GDM1 (cell line): Measurements from ENCODE around the gene RPL35A.
"Not testable (repeated sequence)": the region's sequence is repeated elsewhere in the genome, so short reads cannot be mapped to it uniquely, and the experiment has no call there.

Source experiments
- DNase-seq: peaks from one replicate; lab custom pipeline; 2025; lab: John Stamatoyannopoulos, UW

RPL35A gene

DNA sequence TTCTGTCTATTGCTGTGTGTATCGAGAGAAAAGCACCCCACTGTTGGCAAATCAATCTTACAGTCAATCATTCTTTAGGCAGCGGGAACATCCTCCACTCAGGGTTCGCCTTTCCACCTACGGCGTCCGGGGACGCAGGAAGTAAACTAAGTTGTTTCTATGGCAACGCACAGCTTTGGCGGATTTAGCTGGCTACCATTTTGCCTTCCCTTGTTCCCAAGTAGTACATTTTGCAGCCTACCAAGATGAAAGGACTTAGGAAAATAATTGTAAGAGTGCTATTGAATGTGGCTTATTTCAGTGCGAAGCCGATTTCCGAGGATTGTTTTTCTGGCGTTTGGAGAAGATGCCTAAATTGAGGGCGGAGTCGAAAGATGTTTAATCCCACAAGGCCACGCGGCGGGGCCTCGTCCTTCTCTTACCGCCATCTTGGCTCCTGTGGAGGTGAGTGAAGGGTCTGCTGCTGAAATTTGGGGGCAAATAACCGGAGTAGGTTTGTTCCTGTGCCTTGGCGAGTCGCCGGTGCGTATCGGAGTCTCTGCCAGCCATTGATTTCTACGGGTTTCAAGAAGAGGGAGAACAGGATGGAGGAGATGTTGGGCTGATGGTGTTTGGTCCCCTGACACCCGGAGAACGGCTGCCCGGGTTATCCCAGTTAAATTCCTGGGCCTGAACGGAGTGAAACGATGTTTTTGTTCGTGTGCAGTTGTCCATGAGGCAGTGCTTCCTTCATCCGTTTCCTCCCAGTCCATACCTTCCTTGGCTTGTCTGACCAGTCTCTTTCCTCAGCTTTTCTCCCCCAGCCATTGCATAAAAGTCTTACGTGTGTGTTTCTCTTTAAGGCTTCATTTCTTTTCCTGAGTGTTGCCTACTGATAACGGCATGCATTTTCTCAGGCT, at the start of gene RPL35A:
Gene RPL35A, plus strand, starts transcription at position 413 of the 899 bp plus-strand sequence. CDS start 778 bp downstream, outside the sequence.
- peak; percentile 92 for DNase-seq

DNA sequence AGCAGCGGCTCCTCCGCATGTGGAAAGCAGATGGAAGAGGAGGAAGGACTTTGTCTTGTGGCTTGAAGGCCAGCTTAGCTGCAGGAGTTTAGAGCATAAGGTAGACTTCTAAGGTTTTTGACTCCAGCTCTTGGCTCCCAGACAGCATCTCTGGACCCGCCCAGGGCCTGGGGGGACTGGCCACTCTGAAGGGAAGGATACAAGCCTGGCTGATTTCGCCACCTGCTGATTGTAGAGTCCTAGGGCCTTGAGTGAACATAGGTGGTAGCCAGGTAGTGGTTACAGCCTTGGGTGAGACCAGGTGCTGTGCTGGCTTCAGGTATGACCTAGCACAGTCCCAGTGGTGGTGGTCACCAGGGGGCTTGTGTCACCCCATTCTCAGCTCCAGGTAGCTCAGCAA, 48.4 kb upstream of the RPL35A start:
- DNase-seq = no peak

DNA sequence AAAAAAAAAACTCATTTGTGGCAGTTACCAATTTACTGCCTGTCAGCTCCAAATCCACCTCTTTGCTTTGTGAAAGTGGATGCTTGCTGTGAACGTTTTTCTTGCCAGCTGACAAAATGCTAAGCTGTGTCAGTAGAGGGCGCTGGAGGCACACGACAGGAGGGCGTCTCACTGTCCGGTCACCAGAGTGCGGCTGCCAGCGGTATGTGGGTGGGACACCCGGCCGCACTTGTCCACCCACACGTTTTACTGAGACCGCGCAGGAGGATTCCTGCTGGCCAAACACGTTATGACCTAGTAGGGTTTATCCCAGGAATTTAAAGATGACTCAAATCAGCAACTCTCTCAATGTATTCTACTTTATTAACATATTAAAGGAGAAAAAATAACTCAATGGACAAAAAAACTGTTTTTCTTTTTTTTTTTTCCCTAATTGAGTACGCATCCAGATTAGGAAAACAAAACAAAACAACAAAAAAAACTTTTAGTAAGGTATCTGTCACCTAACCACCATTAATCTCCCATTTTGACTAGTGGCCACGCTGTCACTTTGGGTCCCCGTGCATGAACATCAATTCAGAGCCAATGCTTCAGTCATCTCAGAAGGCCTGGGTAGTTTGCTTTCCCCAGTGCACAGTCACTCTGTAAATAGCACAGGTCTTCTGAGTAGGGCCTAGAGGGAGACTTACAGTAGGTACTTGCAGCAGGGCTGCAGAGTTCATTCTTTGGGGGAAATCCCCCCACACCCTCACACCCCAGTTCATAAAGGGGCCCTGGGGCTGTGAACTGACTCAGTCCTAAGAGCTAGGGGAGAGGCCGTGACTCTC, 43.8 kb upstream of the RPL35A start:
- DNase-seq = peak; percentile 40

DNA sequence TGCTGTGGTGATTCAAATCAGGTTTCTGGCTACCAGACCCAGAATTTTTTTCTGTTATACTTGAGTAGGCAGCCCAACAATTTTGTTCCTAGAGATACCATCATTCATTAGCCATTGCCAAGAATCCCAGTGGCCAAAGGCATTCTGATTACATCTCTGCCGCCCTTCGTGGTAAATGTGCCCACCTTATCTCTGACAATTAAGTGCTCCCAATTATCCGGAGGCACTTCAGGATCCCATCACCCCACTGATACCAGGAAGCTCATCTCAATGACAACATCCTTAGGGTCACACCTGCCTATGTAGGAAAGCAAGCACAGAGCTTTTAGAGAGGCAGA, 43.2 kb upstream of the RPL35A start:
- no peak for DNase-seq

DNA sequence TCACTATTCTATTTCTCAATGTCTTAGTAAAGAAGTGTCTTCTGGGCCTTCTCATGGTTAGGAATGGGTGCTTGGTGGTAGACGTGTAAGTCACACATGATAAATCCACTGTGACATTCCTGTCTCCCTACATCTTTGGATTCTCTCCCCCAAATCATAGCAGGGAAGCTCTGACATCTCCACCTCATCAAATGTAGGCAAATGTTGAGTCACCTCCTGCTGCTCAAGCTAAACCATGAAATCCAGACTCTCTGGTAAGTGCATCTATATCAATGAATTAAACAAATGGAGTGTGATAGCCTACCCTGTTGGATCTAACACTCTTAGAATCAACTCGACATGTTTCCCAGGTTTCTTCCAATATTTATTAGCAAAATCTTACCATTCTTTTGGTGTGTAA, 42.8 kb upstream of the RPL35A start:
- DNase-seq = no peak

DNA sequence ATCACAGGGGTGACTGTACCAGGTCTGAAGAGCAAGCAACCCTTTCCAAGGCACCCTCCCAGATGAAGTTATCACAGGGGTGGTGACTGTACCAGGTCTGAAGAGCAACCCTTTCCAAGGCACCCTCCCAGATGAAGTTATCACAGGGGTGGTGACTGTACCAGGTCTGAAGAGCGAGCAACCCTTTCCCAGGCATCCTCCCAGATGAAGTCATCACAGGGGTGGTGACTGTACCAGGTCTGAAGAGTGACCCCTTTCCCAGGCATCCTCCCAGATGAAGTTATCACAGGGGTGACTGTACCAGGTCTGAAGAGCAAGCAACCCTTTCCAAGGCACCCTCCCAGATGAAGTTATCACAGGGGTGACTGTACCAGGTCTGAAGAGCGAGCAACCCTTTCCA, 41.4 kb upstream of the RPL35A start:
- DNase-seq = not testable (repeated sequence)

DNA sequence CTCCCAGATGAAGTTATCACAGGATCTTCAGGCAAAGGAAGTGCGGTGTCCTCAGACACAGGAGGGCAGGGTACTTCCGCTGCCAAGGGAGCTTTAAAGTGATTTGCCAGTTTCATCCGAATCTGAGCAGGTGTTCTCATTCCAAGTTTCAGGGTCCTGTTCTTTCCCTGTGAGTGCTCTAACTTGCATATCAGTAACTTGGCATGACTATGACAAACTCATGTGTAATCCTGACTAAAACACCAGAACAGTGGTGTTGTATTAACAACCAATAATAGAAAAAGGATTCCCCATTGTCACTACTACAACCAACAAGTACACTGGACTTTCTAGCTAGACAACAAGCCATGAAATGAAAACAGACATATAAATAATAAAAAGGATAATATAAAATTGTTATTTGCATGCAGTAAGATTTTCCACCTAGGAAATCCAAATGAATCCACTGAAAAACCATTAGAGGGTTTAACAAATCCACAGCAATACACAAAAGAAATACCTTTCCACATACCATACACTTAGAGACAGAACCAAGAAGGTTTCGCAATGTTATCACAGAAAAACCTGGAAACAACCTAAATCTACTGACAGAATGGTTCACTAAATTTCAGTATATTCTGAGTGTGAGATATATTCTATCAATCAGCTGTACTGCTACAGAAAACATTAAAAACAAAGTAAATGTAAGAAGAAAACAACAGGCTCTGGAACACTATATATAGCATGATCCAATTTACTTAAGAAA, 40.9 kb upstream of the RPL35A start:
- no peak for DNase-seq

DNA sequence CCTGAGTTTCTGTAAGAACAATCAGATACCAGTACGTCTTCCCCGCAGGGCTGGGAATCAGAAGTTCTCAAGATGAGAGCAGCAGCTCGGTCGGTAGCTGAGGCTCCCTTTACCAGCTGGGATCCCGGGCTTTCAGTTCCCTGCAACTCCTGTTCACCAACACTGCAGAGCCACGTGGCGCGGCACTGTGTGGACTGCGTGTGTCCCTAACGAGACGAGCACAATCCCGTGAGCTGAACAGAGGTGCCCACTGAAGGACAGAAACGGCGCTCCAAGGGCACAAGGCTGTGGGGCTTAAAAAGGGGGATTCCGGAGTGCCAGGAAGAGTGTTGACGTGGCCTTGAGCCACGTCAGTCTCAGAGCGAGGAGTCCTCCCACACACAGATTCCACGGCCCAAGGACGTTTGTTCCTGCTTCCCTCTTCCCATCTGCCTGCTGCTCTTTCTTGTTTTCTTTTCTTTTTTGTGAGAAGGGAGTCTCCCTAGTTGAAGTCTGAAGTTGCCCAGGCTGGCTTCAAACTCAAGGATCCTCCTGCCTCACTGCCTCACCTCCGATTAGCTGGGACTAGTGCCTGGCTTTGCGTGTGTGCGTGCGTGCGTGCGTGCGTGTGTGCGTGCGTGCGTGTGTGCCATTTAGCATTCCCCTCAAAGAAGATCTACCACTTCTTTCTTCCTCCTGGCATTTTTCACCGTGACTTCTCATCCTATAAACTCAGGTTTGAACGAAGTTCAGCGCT, 37.1 kb upstream of the RPL35A start:
- no peak for DNase-seq

DNA sequence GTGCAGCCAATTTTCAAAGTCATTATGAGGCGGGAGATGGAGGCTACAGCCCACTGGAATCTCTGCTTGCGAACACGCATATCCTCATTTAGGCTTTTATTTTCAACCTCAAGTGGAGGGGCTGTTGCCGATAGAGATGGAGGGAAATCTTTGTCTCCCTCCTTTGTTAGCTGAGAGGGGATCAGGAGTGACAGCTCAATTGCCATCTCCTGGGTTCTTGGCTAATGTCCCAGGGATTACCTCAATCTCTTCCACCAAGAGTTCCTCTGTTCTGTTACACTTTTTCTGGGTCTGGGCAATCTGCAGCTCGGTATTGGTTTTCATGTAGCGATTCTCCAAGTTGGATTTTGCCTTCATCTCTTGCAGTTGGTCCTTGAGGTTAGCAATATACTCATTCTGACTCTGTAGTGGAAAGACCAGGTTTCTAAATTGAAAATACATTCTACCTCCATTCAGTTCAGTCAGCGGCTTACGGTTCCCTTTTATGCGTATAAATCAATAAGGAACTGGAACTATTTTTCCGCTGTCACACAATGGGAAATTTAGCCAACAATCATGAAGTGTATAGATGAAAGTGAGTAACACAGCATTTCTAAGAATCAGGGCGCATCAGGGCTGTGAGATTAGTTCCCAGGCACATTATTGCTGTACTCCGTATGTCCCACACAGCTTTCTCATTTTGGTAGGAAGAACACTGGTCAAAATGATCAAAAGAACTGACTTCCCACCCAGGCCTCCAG, 36.2 kb upstream of the RPL35A start:
- no peak for DNase-seq

DNA sequence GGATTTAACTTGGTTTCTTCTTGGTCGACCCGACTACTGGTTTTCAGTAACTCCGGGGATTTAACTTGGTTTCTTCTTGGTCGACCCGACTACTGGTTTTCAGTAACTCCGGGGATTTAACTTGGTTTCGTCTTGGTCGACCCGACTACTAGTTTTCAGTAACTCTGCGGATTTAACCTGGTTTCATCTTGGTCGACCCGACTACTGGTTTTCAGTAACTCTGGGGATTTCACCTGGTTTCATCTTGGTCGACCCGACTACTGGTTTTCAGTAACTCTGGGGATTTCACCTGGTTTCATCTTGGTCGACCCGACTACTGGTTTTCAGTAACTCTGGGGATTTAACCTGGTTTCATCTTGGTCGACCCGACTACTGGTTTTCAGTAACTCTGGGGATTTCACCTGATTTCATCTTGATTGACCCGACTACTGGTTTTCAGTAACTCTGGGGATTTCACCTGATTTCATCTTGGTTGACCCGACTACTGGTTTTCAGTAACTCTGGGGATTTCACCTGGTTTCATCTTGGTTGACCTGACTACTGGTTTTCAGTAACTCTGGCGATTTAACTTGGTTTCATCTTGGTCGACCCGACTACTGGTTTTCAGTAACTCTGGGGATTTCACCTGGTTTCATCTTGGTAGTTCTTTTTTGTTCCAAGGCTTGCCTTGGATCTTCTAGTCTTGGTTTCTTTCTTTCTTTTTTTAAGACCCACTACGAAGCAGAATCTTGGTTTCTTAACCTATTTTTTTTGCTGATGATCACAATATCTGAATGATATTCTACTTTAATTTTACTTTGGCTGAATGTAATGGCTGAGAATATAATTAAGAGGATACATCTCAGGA, 28.3 kb upstream of the RPL35A start:
- DNase-seq = not testable (repeated sequence)

DNA sequence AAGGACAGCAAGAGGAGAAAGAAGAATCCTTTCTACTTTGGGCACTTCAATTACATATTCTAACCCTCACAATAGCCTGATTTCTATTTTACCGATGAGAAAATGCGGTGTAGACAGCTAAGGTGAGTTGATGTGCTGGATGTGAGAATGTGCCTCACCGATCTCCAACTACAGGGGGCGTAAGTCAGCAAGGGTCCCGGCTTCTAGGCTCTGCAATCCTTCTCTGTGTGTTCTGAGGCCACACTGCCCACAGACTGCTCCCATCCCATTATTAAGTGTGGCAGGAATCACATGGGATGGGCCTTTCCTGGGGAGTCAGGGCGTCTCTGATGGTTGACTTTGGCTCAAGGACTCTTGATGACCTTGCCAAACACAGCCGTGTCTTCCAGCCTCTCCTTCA, 23.6 kb upstream of the RPL35A start:
- no peak for DNase-seq

DNA sequence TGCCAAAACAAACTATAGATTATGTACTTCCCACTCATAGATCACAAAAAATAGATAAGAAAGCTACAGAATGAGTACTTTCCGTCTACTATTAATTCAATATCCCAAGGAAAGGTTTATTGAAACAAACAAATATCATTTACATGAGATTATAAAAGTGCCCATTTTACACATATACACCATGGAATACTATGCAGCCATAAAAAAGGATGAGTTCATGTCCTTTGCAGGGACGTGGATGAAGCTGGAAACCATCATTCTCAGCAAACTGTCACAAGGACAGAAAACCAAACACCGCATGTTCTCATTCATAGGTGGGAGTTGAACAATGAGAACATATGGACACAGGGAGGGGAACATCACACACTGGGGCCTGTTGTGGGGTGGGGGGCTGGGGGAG, 22.4 kb upstream of the RPL35A start:
- DNase-seq = not testable (repeated sequence)

DNA sequence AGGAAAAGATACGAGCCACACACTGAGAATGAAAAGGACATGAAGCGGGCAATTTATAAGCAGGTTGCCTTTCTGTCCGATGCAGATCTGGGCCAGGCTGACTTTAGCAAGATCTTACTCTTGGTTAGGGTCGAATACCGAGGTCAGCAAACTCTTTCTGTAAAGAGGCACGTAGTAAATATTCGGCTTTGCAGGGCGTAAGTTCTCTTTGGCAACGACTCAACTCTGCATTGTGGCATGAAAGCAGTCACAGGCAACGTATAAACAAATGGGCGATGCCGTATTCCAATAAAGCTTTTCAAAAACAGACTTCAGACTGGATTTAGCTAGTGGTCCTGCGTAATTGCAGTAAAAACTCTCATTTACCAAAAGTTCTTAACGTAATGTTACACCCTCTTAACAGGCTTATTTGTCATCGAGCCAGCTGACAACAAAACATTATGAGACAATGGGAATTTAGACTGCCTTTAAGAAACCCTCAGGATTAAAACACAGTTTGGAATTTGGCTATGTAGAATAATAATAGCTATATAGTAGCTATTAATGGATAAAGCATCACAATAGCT, 13.1 kb upstream of the RPL35A start:
- no peak for DNase-seq

DNA sequence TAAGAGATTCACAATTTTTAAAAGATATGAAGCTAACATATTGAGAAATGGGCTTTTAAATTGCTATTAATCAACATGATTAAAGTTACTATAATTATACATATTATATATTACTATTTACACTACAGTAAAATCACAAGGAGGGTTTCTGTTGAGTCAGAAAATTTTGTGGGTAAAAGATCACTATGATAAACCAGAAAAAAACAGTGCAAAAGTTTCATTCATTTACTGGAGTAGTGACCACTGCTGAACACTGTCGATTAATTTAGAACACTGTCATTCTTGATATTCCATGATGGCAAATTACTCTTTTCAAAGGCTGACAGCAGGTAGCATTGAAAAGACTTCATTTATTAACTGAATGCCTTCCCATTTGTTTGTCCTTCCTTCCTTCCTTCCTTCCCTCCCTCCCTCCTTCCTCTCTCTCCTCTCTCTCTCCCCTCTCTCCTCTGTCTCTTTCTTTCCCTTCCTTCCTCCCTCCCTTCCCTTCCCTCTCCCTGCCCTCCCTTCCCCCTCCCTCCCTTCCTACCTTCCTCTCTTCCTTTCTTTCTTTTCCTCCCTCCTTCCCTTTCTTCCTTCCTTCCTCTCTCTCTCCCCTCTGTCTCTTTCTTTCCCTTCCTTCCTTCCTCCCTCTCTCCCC, 9.1 kb upstream of the RPL35A start:
- DNase-seq = no peak

DNA sequence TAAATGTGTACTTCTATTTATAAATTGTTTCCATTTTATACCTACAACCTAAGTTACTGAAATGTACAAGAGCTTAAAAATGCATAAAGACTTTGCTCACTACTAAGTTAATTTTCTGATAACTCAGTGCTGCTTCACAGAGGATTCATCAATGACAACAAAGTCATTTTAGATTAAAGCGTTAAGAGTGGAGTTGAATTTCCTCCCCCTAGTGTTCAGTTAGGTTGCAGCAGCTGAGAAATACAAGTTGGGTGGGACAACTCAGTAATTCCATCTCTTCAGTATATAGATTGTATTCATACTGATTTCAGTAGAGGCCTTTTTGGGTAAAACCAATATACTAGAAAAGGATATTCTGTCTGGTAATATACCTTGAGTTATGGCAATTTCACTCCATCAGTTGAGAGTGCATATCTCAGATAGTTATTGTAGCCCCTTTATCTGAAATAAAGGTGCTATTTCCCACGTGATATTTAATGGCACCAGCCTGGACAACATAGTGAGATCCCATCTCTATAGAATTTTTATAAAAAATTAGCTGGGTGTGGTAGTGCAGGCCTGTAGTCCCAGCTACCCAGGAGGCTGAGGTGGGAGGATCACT, 6.9 kb upstream of the RPL35A start:
- DNase-seq = no peak

DNA sequence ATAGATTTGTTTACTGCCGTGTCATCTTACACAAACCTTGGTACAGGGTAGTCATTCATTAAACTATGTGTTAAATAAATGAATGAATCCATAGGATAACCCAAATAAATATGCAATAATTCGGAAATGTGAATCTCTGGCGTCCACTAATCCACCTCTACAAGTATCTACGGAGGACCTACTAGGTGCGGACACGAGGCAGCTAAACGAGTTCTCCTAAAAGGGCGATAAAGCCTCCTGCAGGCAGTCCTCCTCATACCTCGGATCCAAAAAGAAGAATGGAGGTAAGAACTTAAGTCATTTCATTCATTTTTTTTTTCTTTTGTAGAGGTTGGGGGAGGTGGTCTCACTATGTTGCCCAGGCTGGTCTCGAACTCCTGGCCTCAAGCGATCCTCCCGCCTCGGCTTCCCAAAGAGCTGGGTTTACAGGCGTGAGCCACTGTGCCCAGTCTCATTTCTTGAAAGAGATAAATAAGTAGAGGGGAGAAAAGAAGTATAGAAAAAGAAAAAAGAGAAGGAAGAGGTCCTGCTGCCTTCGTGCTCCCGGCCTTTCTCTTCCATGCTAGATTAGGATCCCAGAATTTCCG, 706 bp upstream of the RPL35A start:
- no peak for DNase-seq

DNA sequence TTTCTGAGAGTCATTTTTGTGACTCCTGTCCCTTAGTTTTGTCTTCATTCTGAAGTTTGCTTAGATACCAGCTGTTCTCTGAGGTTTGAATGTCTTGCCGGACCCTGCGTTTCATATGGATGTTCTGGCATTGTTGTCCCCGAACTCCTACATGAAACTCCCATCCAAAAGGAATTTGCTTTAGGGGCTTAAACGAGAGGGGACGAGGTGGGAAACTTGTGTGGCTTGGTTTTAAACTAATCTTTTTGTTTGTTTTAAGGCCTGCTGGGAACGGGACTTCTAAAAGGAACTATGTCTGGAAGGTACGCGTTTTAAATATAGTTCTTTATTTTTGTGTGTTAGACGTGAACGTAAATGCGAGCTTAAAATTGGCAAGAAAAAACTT, 679 bp downstream of the RPL35A start:
- no peak for DNase-seq

DNA sequence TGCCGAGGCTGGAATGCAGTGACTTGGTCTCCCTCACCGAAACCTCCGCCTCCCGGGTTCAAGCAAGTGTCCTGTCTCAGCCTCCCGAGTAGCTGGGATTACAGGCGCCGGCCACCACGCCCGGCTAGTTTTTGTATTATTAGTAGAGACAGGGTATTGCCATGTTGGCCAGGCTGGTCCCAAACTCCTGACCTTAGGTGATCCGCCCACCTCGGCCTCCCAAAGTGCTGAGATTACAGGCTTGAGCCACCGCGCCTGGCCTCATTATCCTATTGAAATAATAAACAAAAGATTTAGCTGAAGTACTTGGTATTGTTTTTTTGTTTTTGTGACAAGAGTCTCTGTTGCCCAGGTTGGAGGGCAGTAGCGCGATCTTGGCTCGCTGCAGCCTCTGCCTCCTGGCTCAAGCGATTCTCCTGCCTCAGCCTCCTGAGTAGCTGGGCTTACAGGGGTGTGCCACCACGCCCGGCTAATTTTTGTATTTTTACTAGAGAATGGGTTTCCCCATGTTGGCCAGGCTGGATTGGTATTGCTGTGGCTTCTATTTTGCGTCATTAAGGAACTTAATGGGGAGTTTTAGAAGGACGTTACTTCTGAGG, 1.5 kb downstream of the RPL35A start:
- DNase-seq = no peak
